22Rv1 (cell line): ENCODE measurements around the gene GCGR.

ENCODE experiments used
- ZFX ChIP-seq: fragments of 450-650 bp; IDR thresholded peaks from 2 replicates; pipeline ENCODE4 v1.6.1; 2017; ENCODE audit warnings: antibody characterized with exemption, borderline replicate concordance
- TF ChIP-seq, protein P1 (sequence below): fragments of 450-650 bp; IDR thresholded peaks from 2 replicates; pipeline ENCODE4 v1.5.1; 2017; ENCODE audit warnings: mild to moderate bottlenecking

DNA sequence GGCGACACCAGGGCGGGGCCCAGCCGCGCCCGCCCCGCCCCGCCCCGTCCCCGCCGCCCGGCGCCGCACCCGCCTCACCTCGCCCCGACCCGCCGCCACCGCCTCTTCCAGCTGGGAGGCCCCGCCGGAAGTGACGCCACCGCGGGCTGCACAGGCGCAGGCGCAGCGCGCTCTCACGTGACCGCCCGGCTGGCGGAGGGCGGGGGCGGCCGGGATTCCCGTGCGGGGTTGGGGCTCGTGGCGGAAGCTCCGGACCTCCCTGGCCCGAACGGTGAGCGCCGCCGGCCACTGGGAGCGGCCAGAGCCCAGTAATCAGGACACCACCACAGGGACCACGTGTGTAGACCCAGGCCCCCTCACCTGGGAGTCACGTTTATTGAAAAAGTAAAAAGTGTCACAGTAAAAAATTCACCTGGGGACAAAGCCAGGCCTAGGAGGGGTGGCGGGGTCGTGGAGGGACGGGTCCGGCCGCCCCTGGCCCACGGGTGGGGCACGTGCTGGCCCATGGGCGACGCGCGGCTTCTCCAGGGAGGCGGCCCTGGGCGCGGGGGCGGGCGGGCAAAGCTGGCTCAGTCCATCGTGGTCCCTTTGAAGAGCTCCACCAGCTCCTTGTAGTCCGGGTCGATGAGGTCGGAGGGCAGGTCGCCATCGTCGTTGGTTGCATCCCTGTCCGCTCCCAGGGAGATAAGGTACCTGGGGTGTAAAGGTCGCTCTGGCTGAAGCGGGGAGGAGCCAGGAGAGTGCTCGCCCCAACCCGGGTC lies 29.4 kb downstream of the GCGR start, which contains the start of gene MCRIP1:
- TF ChIP-seq, protein P1, sequence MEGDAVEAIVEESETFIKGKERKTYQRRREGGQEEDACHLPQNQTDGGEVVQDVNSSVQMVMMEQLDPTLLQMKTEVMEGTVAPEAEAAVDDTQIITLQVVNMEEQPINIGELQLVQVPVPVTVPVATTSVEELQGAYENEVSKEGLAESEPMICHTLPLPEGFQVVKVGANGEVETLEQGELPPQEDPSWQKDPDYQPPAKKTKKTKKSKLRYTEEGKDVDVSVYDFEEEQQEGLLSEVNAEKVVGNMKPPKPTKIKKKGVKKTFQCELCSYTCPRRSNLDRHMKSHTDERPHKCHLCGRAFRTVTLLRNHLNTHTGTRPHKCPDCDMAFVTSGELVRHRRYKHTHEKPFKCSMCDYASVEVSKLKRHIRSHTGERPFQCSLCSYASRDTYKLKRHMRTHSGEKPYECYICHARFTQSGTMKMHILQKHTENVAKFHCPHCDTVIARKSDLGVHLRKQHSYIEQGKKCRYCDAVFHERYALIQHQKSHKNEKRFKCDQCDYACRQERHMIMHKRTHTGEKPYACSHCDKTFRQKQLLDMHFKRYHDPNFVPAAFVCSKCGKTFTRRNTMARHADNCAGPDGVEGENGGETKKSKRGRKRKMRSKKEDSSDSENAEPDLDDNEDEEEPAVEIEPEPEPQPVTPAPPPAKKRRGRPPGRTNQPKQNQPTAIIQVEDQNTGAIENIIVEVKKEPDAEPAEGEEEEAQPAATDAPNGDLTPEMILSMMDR = no peak
- no peak for TF ChIP-seq ZFX
